ACC112 (cell line): ENCODE data around the gene SP100.
"Not testable (repeated sequence)": the region's sequence is repeated elsewhere in the genome, so short reads cannot be mapped to it uniquely, and the experiment has no call there.

Source experiments
- H2AFZ ChIP-seq: fragments of 200-600 bp; sonication (generic); one replicate; pipeline ENCODE4 v1.6.0; 2017; ENCODE audit warnings: antibody characterized with exemption, low read length; ENCODE audit not compliant: unreplicated experiment
- H3K27ac ChIP-seq: fragments of 200-600 bp; sonication (generic); 2 replicates; pipeline ENCODE4 v1.5.1; 2014; ENCODE audit warnings: low read depth, mild to moderate bottlenecking, antibody characterized with exemption, low read length, moderate library complexity
- H3K27me3 ChIP-seq: fragments of 200-600 bp; sonication (generic); 2 replicates; pipeline ENCODE4 v1.6.1; 2014; ENCODE audit warnings: mild to moderate bottlenecking, antibody characterized with exemption, low read length, moderate library complexity, mixed read lengths; ENCODE audit not compliant: insufficient read depth
- H3K36me3 ChIP-seq: fragments of 200-600 bp; sonication (generic); 2 replicates; pipeline ENCODE4 v1.6.1; 2016; ENCODE audit warnings: mild to moderate bottlenecking, antibody characterized with exemption, low read length, moderate library complexity, mixed read lengths; ENCODE audit not compliant: insufficient read depth
- H3K4me1 ChIP-seq: fragments of 200-600 bp; sonication (generic); one replicate; pipeline ENCODE4 v1.6.1; 2016; ENCODE audit warnings: low read length, mixed read lengths; ENCODE audit not compliant: insufficient read depth, unreplicated experiment, control insufficient read depth
- H3K4me3 ChIP-seq: fragments of 200-600 bp; sonication (generic); 2 replicates; pipeline ENCODE4 v1.5.1; 2014; ENCODE audit warnings: mild to moderate bottlenecking, low read depth, low read length
- H3K79me2 ChIP-seq: fragments of 200-600 bp; sonication (generic); one replicate; pipeline ENCODE4 v1.6.0; 2016; ENCODE audit warnings: low read length; ENCODE audit not compliant: control insufficient read depth, unreplicated experiment, insufficient read depth

Gene SP100

DNA sequence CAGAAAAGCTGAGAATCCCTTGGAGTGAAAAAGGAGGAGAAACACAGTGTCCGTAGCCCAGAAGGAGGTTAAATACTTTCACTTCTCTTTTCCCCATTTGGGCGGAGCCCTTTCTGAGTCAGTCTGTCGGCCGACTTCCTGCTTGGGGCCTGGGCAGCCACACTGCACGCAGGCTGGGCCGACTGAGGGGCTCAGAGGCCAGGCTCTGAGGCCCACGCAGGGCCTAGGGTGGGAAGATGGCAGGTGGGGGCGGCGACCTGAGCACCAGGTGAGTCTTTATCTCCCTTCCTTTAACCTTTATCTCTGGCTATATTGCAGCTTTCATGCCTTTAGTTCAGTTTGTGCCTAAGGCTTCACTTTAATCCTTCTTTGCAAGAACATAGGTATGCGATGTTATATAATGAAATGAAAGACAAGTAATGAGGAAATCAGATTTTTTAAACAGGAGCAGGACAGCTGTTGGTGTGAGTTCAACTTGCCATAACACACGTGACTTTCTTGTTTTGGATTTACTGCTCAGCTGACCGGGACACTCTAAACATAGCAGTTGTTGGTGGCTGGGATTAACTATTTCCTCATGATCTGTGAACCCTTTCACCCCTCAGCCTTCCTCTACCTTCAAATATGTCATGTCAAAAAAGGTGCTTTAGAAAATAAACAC is at the start of gene SP100:
Gene SP100 (plus strand): TSS at position 141 of the 661 bp plus-strand sequence. CDS start 96 bp downstream, at position 237.
- Histone ChIP-seq H3K27me3 (no peaks in the 10 kb centered on the region), H3K36me3 (peaks cover 25% of the 10 kb centered on the region), H2AFZ (peak within 1 kb of the TSS; percentile 18), H3K4me3 (peak within 1 kb of the TSS; percentile 97), H3K27ac (peak within 1 kb of the TSS; percentile 99), H3K4me1 (peaks cover 54% of the 10 kb centered on the region), H3K79me2 (peaks cover 58% of the 10 kb centered on the region)

GRCh38 chr2:230382108-230382507 is 33.9 kb upstream of the SP100 start:
- H3K27ac ChIP-seq: no peak overlapping the region
- peaks cover 11% of the 10 kb centered on the region; the same call in 1 of the 2 replicates for H3K36me3 ChIP-seq
- H2AFZ ChIP-seq: no peak overlapping the region
- no peaks in the 10 kb centered on the region for H3K4me1 ChIP-seq
- H3K27me3 ChIP-seq: no peaks in the 10 kb centered on the region
- H3K79me2 ChIP-seq: no peaks in the 10 kb centered on the region
- no peak overlapping the region for H3K4me3 ChIP-seq

GRCh38 chr2:230383453-230383852 is 32.5 kb upstream of the SP100 start:
- H3K4me3 ChIP-seq: no peak overlapping the region
- peaks cover 13% of the 10 kb centered on the region; the same call in 1 of the 2 replicates for H3K36me3 ChIP-seq
- H3K27me3 ChIP-seq: no peaks in the 10 kb centered on the region
- no peak overlapping the region for H2AFZ ChIP-seq
- no peaks in the 10 kb centered on the region for H3K79me2 ChIP-seq
- H3K4me1 ChIP-seq: no peaks in the 10 kb centered on the region
- no peak overlapping the region for H3K27ac ChIP-seq

DNA sequence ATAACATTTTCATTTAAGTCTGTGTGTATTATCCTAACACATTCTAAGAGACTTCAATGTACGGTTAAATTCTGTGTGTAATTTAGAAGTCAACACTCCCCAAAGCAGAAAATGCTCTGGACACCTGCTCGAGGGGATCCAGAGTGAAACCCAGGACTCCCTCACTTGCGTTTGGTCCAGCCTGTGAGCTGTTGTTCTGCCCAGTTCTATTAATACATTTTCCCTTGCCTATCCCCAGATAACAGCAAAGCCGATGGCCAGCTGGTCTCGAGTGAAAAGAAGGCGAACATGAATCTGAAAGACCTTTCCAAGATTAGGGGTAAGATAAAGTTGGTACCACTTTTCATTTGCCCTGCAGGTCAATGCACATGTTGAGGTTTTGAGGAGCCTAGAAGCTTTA is 31.0 kb upstream of the SP100 start:
- no peaks in the 10 kb centered on the region for H3K4me1 ChIP-seq

GRCh38 chr2:230394301-230394700 is 21.7 kb upstream of the SP100 start:
- no peaks in the 10 kb centered on the region for H3K4me1 ChIP-seq
- H2AFZ ChIP-seq: no peak overlapping the region
- H3K4me3 ChIP-seq: no peak overlapping the region
- no peaks in the 10 kb centered on the region for H3K79me2 ChIP-seq
- peaks cover 55% of the 10 kb centered on the region for H3K36me3 ChIP-seq
- H3K27ac ChIP-seq: no peak overlapping the region
- H3K27me3 ChIP-seq: no peaks in the 10 kb centered on the region

More for the DNA sequence above, 31.0 kb upstream of the SP100 start:
- Histone ChIP-seq H3K27me3 (no peaks in the 10 kb centered on the region), H3K36me3 (peaks cover 23% of the 10 kb centered on the region; the same call in 1 of the 2 replicates), H3K4me3 (no peak overlapping the region), H3K27ac (no peak overlapping the region), H2AFZ (no peak overlapping the region), H3K79me2 (no peaks in the 10 kb centered on the region)

DNA sequence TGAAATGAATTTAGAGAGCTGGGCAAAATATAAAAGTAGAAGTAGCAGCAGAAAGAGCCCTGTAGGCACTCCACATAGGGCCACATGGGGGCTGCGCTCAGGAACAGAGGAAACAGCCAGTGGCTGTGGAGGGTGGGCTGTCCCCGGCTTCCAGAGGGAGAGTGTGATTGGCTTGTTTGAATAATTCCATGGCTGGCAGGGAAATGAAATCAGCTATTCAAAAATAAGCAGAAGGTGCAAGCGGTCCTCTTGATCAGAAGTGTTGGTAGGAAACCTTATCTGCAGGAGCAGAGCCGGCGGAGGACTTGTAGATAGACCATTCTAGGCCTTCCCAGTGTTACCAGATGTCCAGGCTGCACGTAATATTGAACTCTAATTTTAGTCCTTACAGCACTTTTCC is 17.3 kb upstream of the SP100 start:
- not testable (repeated sequence) for H3K79me2 ChIP-seq, H3K4me3 ChIP-seq, H3K27ac ChIP-seq, H2AFZ ChIP-seq, H3K4me1 ChIP-seq, H3K27me3 ChIP-seq
- peaks cover 37% of the 10 kb centered on the region for H3K36me3 ChIP-seq

GRCh38 chr2:230400041-230400440 is 16.0 kb upstream of the SP100 start:
- Histone ChIP-seq H3K79me2 (no peaks in the 10 kb centered on the region), H3K27ac (no peak overlapping the region), H3K36me3 (peaks cover 31% of the 10 kb centered on the region), H3K27me3 (no peaks in the 10 kb centered on the region), H3K4me3 (no peak overlapping the region), H3K4me1 (no peaks in the 10 kb centered on the region), H2AFZ (no peak overlapping the region)

DNA sequence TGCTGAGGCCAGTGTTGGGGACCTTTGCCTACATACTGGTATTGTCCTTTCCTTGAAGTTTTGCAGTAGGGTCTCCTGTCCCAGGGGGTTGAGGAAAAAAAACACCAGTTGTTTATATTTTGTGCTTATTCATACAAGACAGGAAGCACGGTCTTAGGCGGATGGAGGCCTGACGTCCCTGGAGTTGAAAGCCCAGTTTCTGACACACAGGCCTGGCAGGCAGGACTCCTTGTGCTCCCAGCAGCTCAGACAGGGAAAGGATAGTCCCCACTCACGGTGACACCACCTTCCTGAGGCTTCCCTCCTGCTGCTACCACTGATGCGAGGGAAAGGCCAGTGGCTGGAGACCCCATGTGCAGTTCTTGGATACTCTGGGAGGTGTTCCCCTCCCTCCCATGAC is 15.5 kb upstream of the SP100 start:
- no peak overlapping the region for H3K27ac ChIP-seq
- H3K27me3 ChIP-seq: no peaks in the 10 kb centered on the region
- no peak overlapping the region for H2AFZ ChIP-seq
- no peaks in the 10 kb centered on the region for H3K79me2 ChIP-seq
- H3K4me1 ChIP-seq: no peaks in the 10 kb centered on the region
- peaks cover 28% of the 10 kb centered on the region for H3K36me3 ChIP-seq
- H3K4me3 ChIP-seq: no peak overlapping the region

DNA sequence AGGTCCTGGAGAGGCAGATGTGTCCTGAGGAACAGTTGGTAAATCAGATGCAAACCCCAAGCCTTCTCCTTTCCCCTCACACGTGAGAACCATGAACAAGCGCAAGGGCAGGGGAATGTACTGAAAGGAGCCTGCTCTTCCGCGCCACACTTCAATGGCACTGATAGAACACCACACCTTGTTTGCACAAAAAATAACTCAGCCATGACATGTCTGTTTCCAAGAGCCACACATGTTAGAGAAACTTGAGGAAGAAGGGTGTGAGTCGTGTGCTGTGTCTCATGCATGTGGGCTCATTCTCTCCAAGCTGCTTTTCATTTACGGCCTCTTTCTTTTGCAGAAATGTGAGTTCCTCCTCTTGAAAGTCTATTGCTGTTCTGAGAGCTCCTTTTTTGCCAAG is 15.0 kb upstream of the SP100 start:
- H3K4me3 ChIP-seq, H3K27ac ChIP-seq, H2AFZ ChIP-seq, H3K27me3 ChIP-seq, H3K4me1 ChIP-seq, H3K79me2 ChIP-seq: not testable (repeated sequence)
- H3K36me3 ChIP-seq: peaks cover 24% of the 10 kb centered on the region

DNA sequence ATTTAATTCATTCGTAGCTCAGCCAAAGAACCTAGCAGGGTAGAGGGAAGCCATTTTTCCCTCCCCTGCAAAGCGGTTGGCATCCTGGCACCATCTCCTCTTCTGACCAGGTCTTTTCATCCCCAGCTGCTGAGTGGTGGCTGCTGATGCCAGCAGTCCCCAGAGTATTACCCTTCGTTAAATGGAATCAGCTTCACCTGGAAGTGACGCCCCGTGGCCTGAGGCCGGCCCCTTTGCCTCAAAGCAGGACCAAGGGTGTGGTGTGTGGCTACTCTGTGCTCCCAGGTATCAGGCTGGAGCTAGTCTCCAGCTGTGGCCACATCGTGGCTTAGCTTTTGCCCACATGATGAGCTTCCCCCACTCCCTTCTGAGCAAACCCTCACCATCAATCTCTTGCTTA is 12.3 kb upstream of the SP100 start:
- Histone ChIP-seq H3K4me1 (peaks cover 4% of the 10 kb centered on the region), H3K27me3 (no peaks in the 10 kb centered on the region), H3K36me3 (peaks cover 15% of the 10 kb centered on the region; the same call in 1 of the 2 replicates), H3K79me2 (no peaks in the 10 kb centered on the region), H2AFZ (no peak overlapping the region), H3K4me3 (no peak overlapping the region), H3K27ac (no peak overlapping the region)

DNA sequence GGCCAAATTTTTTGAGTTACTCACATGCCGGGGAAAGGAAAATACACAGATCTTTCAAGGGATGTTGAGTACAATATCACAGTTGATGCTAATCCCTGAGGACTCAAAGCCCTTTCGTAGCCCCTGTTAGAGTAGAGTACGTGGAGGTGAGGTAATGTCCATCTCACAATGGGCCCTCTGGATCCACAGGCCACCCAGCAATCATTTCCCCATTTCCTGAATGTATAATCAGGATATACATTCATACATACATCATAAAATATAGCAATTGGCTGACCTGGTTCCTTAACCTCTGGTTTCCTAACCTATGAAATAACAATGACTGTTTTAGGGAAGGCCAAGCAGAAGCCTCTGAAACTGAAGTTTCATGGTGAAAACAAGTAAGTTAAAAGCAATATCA is 10.2 kb upstream of the SP100 start:
- Histone ChIP-seq H3K79me2 (no peaks in the 10 kb centered on the region), H2AFZ (no peak overlapping the region), H3K27me3 (no peaks in the 10 kb centered on the region), H3K4me1 (peaks cover 17% of the 10 kb centered on the region), H3K36me3 (peaks cover 11% of the 10 kb centered on the region; the same call in 1 of the 2 replicates), H3K27ac (no peak overlapping the region), H3K4me3 (no peak overlapping the region)
